Measurements from ENCODE around the gene CLIC2. TPM values are rescaled to one million over a fixed set of nuclear protein-coding genes. Genes with fewer than 3 reads are reported as not detected.
"Not testable (repeated sequence)": the region's sequence is repeated elsewhere in the genome, so short reads cannot be mapped to it uniquely, and the experiment has no call there.

Gene CLIC2
- total RNA-seq = 34.3 TPM

GRCh38 chrX:155334486-155335336 lies at the start of gene CLIC2:
TSS of gene CLIC2 (minus strand) at chrX:155334614. CDS start at chrX:155334427, 187 bp downstream.
- no peak for TF ChIP-seq CTCF (IDR thresholded peaks at IDR 0.05)
- no peaks in the 10 kb centered on the region for H3K4me1 ChIP-seq
- H3K27ac ChIP-seq = peak within 1 kb of the TSS in 1 of 2 donors; percentile 59
- H3K27me3 ChIP-seq = no peaks in the 10 kb centered on the region
- no peaks in the 10 kb centered on the region for H3K36me3 ChIP-seq
- DNase-seq (ENCODE audit: low spot score in 2 of 2) = no peak
- peak within 1 kb of the TSS; percentile 33 to 39 for H3K4me3 ChIP-seq
- intact Hi-C loops (cut with DNase I) = no loop called here
- no peaks in the 10 kb centered on the region for H3K9me3 ChIP-seq

GRCh38 chrX:155382529-155382967 lies 48.1 kb upstream of the CLIC2 start:
- H3K27me3 ChIP-seq; H3K4me3 ChIP-seq; intact Hi-C loops (cut with DNase I); H3K9me3 ChIP-seq; H3K27ac ChIP-seq; DNase-seq (ENCODE audit: low spot score in 2 of 2); H3K36me3 ChIP-seq; H3K4me1 ChIP-seq: not testable (repeated sequence)

- H3K27ac ChIP-seq; DNase-seq (ENCODE audit: low spot score in 2 of 2); H3K4me3 ChIP-seq; intact Hi-C loops (cut with DNase I); H3K4me1 ChIP-seq; H3K27me3 ChIP-seq; H3K9me3 ChIP-seq; H3K36me3 ChIP-seq: not testable (repeated sequence)
Measured at GRCh38 chrX:155381843-155382528, 47.6 kb upstream of the CLIC2 start, which contains the start of gene F8A2. TSS of gene F8A2 (plus strand) at chrX:155382095. CDS start at chrX:155382115, 20 bp downstream.

GRCh38 chrX:155379802-155380201 lies 45.4 kb upstream of the CLIC2 start:
- H3K4me3 ChIP-seq; H3K4me1 ChIP-seq; H3K36me3 ChIP-seq; DNase-seq (ENCODE audit: low spot score in 2 of 2); H3K9me3 ChIP-seq; H3K27ac ChIP-seq; intact Hi-C loops (cut with DNase I); H3K27me3 ChIP-seq: not testable (repeated sequence)

- H3K9me3 ChIP-seq; H3K4me3 ChIP-seq; H3K27ac ChIP-seq; DNase-seq (ENCODE audit: low spot score in 2 of 2); H3K36me3 ChIP-seq; H3K27me3 ChIP-seq; H3K4me1 ChIP-seq; intact Hi-C loops (cut with DNase I): not testable (repeated sequence)
Measured at GRCh38 chrX:155373777-155374458, 39.5 kb upstream of the CLIC2 start.

GRCh38 chrX:155363712-155364111 lies 29.3 kb upstream of the CLIC2 start:
- DNase-seq (ENCODE audit: low spot score in 2 of 2); H3K4me1 ChIP-seq; intact Hi-C loops (cut with DNase I); H3K36me3 ChIP-seq; H3K27me3 ChIP-seq; H3K4me3 ChIP-seq; H3K9me3 ChIP-seq; H3K27ac ChIP-seq: not testable (repeated sequence)

- H3K4me1 ChIP-seq; DNase-seq (ENCODE audit: low spot score in 2 of 2); H3K36me3 ChIP-seq; H3K27ac ChIP-seq; H3K9me3 ChIP-seq; H3K4me3 ChIP-seq; H3K27me3 ChIP-seq; intact Hi-C loops (cut with DNase I): not testable (repeated sequence)
Measured at GRCh38 chrX:155349448-155349847, 15.0 kb upstream of the CLIC2 start.

- H3K27me3 ChIP-seq; H3K27ac ChIP-seq; intact Hi-C loops (cut with DNase I); H3K4me1 ChIP-seq; H3K9me3 ChIP-seq; DNase-seq (ENCODE audit: low spot score in 2 of 2); H3K36me3 ChIP-seq; H3K4me3 ChIP-seq: not testable (repeated sequence)
Measured at GRCh38 chrX:155345689-155346088, 11.3 kb upstream of the CLIC2 start.

GRCh38 chrX:155335337-155335712 lies 911 bp upstream of the CLIC2 start:
- intact Hi-C loops (cut with DNase I); H3K36me3 ChIP-seq; H3K27ac ChIP-seq; H3K27me3 ChIP-seq; DNase-seq (ENCODE audit: low spot score in 2 of 2); H3K4me3 ChIP-seq; H3K9me3 ChIP-seq; H3K4me1 ChIP-seq: not testable (repeated sequence)
